Stimulated activated CD8-positive, alpha-beta memory T cell treated with anti-CD3 and anti-CD28 coated beads, Interleukin-12 subunit alpha, Interleukin-12 subunit beta, amount 100 ng/mL, for 1 hour (primary cell): ENCODE data around the gene TRIM13.

Experiments
- DNase-seq: peaks from one replicate; pipeline ENCODE4 v3.0.0-alpha.2; 2020; ENCODE audit warnings: low read depth

TRIM13 gene

DNA sequence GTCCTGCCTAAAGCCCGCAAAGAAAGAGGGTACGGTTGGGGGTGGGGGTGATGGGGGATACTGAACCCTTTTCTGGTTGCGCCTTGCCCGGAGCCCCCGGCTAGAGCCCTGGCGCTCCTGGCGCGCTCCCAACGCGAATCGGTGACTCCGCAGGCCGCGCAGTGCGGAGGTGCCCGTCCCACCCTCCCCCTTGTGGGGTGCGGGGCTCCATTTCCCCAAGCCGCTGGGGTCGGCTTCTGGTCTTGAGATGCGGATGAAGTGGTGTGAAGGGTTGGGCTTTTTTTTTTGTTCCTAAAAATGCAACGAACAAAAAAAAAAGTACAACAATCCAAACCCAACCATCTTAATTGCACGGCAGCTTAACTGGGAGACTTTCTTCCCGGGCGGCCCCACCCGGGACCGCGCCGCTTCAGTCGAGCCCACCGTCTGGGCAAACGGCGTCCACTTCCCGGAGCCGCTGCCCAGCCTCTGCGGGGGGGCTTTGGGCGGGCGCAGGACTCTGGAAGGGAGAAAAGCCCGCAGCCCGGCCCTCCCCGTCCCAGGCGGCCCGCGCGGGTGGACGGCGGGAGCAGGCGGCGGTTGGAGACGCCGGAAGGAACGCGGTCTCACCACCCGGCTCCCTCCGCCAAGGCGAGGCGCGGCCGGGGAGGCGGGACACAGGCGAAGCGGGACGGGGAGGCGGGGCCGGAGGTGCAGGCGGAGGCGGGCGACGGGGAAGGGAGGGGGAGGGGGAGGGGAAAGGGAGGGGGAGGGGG, 504 bp upstream of the TRIM13 start:
- peak; percentile 72 for DNase-seq

DNA sequence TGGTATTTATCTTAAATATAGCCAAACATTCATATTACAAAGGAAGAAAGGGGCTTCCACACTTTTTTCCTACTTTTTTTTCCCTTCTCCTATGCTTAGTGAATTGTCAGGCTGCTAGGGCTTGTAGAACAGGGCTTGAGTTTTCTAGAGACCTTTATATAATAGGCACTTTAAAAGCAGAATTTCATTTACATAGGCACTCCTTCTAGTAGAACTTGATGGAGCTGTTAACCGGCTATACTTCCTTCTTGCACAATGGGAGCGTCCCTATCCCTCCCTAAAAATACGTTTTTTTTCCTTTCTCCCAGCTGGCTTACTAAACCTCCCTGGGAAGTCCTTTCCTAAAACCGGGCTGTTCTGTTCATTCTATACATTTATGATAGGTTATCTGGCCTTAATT, 1.1 kb downstream of the TRIM13 start:
- DNase-seq: no peak

DNA sequence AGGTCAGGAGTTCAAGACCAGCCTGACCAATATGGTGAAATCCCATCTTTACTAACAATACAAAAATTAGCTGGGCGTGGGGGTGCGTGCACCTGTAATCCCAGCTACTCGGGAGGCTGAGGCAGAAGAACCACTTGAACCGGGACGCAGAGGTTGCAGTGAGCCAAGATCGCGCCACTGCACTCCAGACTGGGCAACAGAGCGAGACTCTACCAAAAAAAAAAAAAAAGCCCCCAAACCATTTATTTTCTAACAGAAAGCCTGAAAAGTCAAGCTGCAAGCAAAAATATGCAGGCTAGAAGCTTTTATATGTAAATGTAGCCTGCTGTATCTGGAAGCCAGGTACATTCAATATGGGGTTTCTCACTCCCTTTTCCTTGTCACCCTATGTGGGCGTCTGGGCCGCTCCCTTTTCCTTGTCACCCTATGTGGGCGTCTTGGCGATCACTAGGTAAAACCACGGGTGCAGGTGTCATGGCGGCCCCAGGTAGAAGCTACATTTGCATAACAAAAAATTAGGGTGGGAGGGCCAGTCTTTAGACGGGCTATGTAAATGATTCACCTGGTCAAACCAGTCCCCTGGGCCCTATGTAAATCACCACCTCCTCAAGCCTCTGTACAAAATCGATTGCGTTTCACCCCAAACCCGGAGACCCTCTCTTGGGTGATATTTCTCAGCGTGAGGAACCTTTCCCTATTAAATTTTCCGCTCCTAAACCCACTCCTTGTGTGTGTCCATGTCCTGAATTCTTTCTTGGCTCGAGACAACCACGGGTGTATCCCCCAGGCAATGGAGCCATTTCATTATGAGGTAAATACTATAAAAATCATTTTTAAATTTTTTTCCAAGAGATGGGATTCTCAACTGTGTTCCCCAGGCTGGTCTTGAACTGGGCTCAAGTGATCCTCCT, 2.1 kb downstream of the TRIM13 start:
- DNase-seq: no peak

DNA sequence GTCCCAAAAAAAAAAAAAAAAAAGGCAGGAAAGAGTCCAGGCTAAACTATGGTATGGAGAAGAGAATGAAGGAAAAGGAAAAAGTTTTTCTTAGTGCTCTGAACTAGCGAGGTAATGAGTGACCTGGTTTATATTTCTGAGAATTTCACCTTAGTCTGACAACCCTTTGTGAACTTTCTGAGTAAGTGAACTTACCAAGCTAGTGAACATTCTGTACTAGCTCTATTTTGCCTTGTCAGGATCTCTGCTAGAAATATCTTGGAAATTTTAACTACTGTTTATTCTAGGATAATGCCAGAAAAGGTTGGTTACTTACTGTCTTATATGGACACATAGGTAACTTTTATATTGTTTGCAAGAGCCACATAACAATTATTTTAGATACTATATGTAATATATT, 4.4 kb downstream of the TRIM13 start:
- DNase-seq: no peak

DNA sequence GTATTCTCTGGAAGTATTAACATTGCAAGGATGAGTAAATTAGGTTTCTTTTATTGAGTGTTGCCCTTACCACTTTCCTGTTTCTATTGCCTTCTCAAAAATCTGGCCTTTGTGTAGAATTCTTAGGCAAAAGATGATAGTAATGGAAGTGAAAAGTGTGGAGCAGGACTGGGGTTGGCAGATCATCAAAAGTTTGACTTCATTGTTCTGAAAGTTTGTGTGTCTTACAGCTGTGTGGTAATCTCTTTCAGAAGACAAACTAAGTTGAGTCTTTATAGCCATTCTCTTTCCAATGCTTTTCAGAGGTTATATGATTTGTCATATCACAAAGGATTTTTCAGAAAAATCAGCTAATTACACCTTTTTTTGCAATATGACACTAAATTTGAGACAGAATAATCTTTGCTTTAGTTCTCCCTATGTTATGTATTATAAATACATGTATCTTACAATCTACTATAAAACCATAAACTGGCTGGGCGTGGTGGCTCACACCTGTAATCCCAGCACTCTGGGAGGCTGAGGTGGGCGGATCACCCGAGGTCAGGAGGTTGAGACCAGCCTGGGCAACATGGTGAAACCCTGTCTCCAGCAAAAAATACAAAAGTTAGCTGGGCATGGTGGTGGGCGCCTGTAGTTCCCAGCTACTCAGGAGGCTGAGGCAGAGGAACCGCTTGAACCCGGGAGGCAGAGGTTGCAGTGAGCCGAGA, 9.7 kb downstream of the TRIM13 start:
- no peak for DNase-seq

DNA sequence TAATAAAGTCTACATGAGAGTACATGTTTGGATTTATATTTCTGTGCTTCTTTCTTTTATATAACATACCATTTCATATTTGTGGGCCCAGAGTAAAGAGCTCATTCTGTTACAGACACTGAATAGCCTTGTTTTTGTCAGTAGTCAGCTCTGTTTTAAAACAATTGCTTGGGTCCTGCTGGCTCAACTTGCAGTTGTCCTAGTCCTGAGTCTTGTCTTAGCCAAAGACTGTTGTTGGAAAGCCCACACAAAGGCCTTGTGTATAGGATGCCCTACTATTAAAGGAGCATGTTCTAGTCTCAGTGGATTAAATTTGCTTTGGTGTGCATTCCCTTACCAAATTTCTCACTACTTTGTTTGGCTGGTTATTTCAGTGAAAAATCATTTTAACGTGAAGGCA, 14.6 kb downstream of the TRIM13 start:
- DNase-seq: no peak

DNA sequence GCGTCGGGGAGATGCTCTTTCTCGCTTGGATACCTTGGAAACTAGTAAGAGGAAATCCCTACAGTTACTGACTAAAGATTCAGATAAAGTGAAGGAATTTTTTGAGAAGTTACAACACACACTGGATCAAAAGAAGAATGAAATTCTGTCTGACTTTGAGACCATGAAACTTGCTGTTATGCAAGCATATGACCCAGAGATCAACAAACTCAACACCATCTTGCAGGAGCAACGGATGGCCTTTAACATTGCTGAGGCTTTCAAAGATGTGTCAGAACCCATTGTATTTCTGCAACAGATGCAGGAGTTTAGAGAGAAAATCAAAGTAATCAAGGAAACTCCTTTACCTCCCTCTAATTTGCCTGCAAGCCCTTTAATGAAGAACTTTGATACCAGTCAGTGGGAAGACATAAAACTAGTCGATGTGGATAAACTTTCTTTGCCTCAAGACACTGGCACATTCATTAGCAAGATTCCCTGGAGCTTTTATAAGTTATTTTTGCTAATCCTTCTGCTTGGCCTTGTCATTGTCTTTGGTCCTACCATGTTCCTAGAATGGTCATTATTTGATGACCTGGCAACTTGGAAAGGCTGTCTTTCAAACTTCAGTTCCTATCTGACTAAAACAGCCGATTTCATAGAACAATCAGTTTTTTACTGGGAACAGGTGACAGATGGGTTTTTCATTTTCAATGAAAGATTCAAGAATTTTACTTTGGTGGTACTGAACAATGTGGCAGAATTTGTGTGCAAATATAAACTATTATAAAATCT, 15.7 kb downstream of the TRIM13 start:
- DNase-seq: no peak

DNA sequence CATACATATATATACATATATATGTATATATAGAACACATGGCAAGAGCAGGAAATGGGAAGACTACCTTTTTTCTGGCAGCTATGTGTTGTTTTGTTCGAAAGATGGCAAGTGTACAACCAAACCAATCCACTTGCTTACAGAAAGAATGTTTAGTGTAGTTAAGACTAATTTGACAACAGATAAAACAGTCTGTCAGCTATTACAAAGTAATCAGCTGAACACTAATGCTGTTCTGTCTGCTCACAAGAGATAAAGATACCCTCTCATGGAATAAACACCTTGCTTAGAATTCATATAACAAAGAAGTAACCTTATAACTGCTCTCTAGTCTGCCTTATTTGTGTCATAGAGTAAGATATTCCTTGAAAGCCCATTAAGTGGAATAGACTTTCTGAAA, 17.5 kb downstream of the TRIM13 start:
- DNase-seq: no peak

- DNase-seq: no peak
Measured at GRCh38 chr13:50015258-50015657, 18.4 kb downstream of the TRIM13 start, which contains the start of gene KCNRG. KCNRG (plus strand) TSS chr13:50015444; CDS start chr13:50015494, 50 bp downstream.

DNA sequence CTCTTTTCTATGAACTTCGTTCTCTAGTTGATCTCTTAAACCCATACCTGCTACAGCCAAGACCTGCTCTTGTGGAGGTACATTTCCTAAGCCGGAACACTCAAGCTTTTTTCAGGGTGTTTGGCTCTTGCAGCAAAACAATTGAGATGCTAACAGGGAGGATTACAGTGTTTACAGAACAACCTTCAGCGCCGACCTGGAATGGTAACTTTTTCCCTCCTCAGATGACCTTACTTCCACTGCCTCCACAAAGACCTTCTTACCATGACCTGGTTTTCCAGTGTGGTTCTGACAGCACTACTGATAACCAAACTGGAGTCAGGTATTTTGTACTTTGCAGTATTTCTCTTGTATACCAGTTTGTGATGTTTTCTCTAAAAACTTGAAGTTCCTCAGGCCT, 18.9 kb downstream of the TRIM13 start:
- no peak for DNase-seq

DNA sequence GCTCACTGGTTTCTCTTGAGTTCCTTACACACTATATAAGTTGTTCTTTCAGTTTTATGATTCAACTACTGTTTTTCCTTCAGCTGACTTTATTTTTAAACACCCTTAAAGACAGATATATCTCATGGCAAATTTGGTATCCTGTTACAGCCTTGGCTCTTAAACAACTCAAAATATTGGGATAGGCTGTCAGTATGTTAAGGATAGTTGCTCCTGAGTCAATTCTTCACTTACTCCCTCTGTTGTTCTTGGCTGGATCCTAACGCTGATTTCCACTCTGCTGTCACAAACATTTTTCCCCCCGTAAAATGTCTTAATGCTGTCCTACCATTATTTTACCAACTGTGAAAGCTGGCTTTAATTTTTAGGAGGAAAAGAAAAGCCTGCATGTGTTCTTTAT, 19.6 kb downstream of the TRIM13 start:
- no peak for DNase-seq

DNA sequence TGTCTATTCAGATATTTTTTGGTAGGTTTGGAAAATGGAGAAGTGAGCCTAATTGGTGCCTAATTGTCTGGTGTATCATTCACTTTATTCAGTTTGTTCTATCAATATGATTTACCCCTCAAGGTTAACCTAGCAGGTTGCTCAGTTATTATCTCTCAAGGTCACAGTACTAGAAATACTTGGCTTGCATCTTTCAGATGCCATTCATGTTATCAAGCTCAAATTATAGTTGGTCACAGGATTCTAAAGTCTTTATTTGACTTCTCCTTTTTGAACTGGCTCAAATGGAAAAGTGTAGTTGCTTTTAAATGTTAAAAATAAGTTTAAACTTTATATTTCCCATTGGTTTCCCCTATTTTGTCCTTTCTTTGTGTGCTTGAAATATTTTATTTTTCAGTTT, 21.0 kb downstream of the TRIM13 start:
- no peak for DNase-seq

- DNase-seq: no peak
Measured at GRCh38 chr13:50025436-50025835, 28.6 kb downstream of the TRIM13 start.

- no peak for DNase-seq
Measured at GRCh38 chr13:50026788-50027473, 30.1 kb downstream of the TRIM13 start.

- no peak for DNase-seq
Measured at GRCh38 chr13:50030315-50030714, 33.5 kb downstream of the TRIM13 start.

DNA sequence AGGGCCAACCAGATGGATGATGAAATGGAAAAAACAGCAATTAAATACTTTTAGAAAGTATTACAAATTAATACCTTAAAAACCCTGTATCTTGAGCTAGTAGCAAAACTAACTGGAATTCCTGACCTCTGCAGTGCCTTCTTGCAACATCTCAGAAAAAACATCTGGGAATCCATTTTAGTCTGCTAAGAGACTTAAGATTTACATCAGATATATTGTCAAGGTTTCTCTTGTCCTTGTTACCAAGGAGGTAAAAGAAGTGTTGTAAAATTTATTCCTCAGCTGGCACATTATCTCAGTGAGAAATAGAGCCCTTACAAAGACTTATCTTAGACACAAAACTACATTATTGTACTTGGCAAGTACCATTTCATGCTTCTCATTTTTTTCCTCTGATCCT, 36.9 kb downstream of the TRIM13 start:
- DNase-seq: no peak

DNA sequence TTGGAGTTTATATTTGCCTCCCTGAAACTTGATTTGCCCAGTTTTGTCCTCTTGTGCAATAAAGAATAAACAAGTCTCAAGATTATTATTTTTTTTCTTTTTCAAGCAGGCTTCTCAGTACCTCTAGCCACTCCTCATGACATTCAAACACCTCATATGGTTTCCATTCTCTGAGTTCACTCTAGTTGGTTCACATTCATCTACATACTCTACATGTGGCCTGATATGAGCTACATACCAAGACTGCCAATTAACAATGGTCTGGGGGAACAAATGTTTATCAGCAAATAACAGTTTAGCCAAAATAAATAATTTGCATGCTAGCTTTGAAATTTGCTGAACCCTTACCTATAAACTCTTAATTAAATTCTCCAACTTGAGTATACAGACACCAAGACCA, 40.9 kb downstream of the TRIM13 start:
- DNase-seq: no peak

- no peak for DNase-seq
Measured at GRCh38 chr13:50038266-50038665, 41.4 kb downstream of the TRIM13 start.

GRCh38 chr13:50052478-50052877, 55.6 kb downstream of the TRIM13 start:
- no peak for DNase-seq

GRCh38 chr13:50053844-50054243, 57.0 kb downstream of the TRIM13 start:
- no peak for DNase-seq

DNA sequence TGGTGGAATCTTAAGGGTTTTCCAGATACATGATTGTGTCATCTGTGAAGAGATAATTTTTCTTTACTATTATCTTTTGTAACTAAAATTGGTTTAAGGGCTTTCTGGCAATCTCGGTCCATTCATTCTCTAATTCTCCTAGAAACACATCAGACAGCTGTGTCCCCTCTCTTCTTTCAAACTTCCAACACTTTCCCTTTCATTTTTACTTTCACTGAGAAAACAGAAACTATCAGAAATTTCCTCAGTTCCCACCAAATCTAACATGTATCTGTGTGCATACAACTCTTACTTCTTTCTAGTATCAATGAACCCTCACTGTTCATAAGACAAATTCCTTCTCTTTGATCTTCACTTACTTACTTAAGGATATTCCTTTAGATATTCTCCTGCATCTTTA, 58.6 kb downstream of the TRIM13 start:
- DNase-seq: no peak
